ENCODE results near the gene GSTA2.

The GSTA2 gene

GRCh38 chr6:52739134-52739533 lies 24.1 kb downstream of the GSTA2 start:
- no peaks in the 10 kb centered on the region for H3K4me1 ChIP-seq (ENCODE audit: control insufficient read depth, insufficient read depth, low read length, poor library complexity, severe bottlenecking)
- no CpG with 5 or more reads among the region's 2 CpGs for WGBS, 2 experiments (ENCODE audit: insufficient coverage in 2 of 2)
- no peaks in the 10 kb centered on the region for H3K36me3 ChIP-seq (ENCODE audit: control insufficient read depth, insufficient read depth, low read length)
- H3K27ac ChIP-seq (ENCODE audit: low read depth, low read length, severe bottlenecking), result no peak overlapping the region
- H3K9me3 ChIP-seq (ENCODE audit: control insufficient read depth, low read length), result no peaks in the 10 kb centered on the region
- no peak overlapping the region for H3K4me3 ChIP-seq (ENCODE audit: extremely low read depth, insufficient read depth, low read length, poor library complexity, severe bottlenecking)

- Histone ChIP-seq H3K9me3 (ENCODE audit: control insufficient read depth, low read length) (no peaks in the 10 kb centered on the region), H3K27ac (ENCODE audit: low read depth, low read length, severe bottlenecking) (no peak overlapping the region), H3K4me3 (ENCODE audit: extremely low read depth, insufficient read depth, low read length, poor library complexity, severe bottlenecking) (no peak overlapping the region), H3K36me3 (ENCODE audit: control insufficient read depth, insufficient read depth, low read length) (no peaks in the 10 kb centered on the region), H3K4me1 (ENCODE audit: control insufficient read depth, insufficient read depth, low read length, poor library complexity, severe bottlenecking) (no peaks in the 10 kb centered on the region)
- 63 to 67% methylated on average over 1 of the region's 1 CpG for WGBS, 2 experiments (ENCODE audit: insufficient coverage in 2 of 2)
Measured at GRCh38 chr6:52736145-52736544, 27.1 kb downstream of the GSTA2 start.

GRCh38 chr6:52735071-52735470 lies 28.2 kb downstream of the GSTA2 start:
- no peaks in the 10 kb centered on the region for H3K4me1 ChIP-seq (ENCODE audit: control insufficient read depth, insufficient read depth, low read length, poor library complexity, severe bottlenecking)
- no peaks in the 10 kb centered on the region for H3K9me3 ChIP-seq (ENCODE audit: control insufficient read depth, low read length)
- H3K27ac ChIP-seq (ENCODE audit: low read depth, low read length, severe bottlenecking), result no peak overlapping the region
- H3K36me3 ChIP-seq (ENCODE audit: control insufficient read depth, insufficient read depth, low read length), result no peaks in the 10 kb centered on the region
- H3K4me3 ChIP-seq (ENCODE audit: extremely low read depth, insufficient read depth, low read length, poor library complexity, severe bottlenecking), result no peak overlapping the region
- WGBS, 2 experiments (ENCODE audit: insufficient coverage in 2 of 2), result 93 to 95% methylated on average over 6 of the region's 6 CpGs

GRCh38 chr6:52734072-52734471 lies 29.2 kb downstream of the GSTA2 start:
- no peak overlapping the region for H3K27ac ChIP-seq (ENCODE audit: low read depth, low read length, severe bottlenecking)
- no peaks in the 10 kb centered on the region for H3K36me3 ChIP-seq (ENCODE audit: control insufficient read depth, insufficient read depth, low read length)
- H3K9me3 ChIP-seq (ENCODE audit: control insufficient read depth, low read length), result no peaks in the 10 kb centered on the region
- H3K4me3 ChIP-seq (ENCODE audit: extremely low read depth, insufficient read depth, low read length, poor library complexity, severe bottlenecking), result no peak overlapping the region
- no peaks in the 10 kb centered on the region for H3K4me1 ChIP-seq (ENCODE audit: control insufficient read depth, insufficient read depth, low read length, poor library complexity, severe bottlenecking)
- 91 to 100% methylated on average over 2 of the region's 3 CpGs for WGBS, 2 experiments (ENCODE audit: insufficient coverage in 2 of 2)

- Histone ChIP-seq H3K9me3 (ENCODE audit: control insufficient read depth, low read length) (no peaks in the 10 kb centered on the region), H3K27ac (ENCODE audit: low read depth, low read length, severe bottlenecking) (no peak overlapping the region), H3K36me3 (ENCODE audit: control insufficient read depth, insufficient read depth, low read length) (no peaks in the 10 kb centered on the region), H3K4me3 (ENCODE audit: extremely low read depth, insufficient read depth, low read length, poor library complexity, severe bottlenecking) (no peak overlapping the region), H3K4me1 (ENCODE audit: control insufficient read depth, insufficient read depth, low read length, poor library complexity, severe bottlenecking) (no peaks in the 10 kb centered on the region)
- WGBS, 2 experiments (ENCODE audit: insufficient coverage in 2 of 2), result 78 to 100% methylated on average over 1 of the region's 1 CpG
Measured at GRCh38 chr6:52733172-52733571, 30.1 kb downstream of the GSTA2 start.

GRCh38 chr6:52731719-52732118 lies 31.6 kb downstream of the GSTA2 start:
- no peaks in the 10 kb centered on the region for H3K4me1 ChIP-seq (ENCODE audit: control insufficient read depth, insufficient read depth, low read length, poor library complexity, severe bottlenecking)
- no peaks in the 10 kb centered on the region for H3K36me3 ChIP-seq (ENCODE audit: control insufficient read depth, insufficient read depth, low read length)
- 45 to 50% methylated on average over 2 of the region's 6 CpGs for WGBS, 2 experiments (ENCODE audit: insufficient coverage in 2 of 2)
- no peaks in the 10 kb centered on the region for H3K9me3 ChIP-seq (ENCODE audit: control insufficient read depth, low read length)
- no peak overlapping the region for H3K4me3 ChIP-seq (ENCODE audit: extremely low read depth, insufficient read depth, low read length, poor library complexity, severe bottlenecking)
- no peak overlapping the region for H3K27ac ChIP-seq (ENCODE audit: low read depth, low read length, severe bottlenecking)

- 75 to 86% methylated on average over 1 of the region's 1 CpG for WGBS, 2 experiments (ENCODE audit: insufficient coverage in 2 of 2)
- H3K4me1 ChIP-seq (ENCODE audit: control insufficient read depth, insufficient read depth, low read length, poor library complexity, severe bottlenecking), result peaks cover 4% of the 10 kb centered on the region
- no peaks in the 10 kb centered on the region for H3K36me3 ChIP-seq (ENCODE audit: control insufficient read depth, insufficient read depth, low read length)
- no peaks in the 10 kb centered on the region for H3K9me3 ChIP-seq (ENCODE audit: control insufficient read depth, low read length)
- H3K4me3 ChIP-seq (ENCODE audit: extremely low read depth, insufficient read depth, low read length, poor library complexity, severe bottlenecking), result no peak overlapping the region
- H3K27ac ChIP-seq (ENCODE audit: low read depth, low read length, severe bottlenecking), result no peak overlapping the region
Measured at GRCh38 chr6:52729576-52729975, 33.7 kb downstream of the GSTA2 start.

GRCh38 chr6:52728394-52728793 lies 34.9 kb downstream of the GSTA2 start:
- H3K36me3 ChIP-seq (ENCODE audit: control insufficient read depth, insufficient read depth, low read length), result no peaks in the 10 kb centered on the region
- 89% methylated on average over 1 to 3 of the region's 3 CpGs for WGBS, 2 experiments (ENCODE audit: insufficient coverage in 2 of 2)
- peaks cover 4% of the 10 kb centered on the region for H3K4me1 ChIP-seq (ENCODE audit: control insufficient read depth, insufficient read depth, low read length, poor library complexity, severe bottlenecking)
- no peak overlapping the region for H3K4me3 ChIP-seq (ENCODE audit: extremely low read depth, insufficient read depth, low read length, poor library complexity, severe bottlenecking)
- H3K27ac ChIP-seq (ENCODE audit: low read depth, low read length, severe bottlenecking), result no peak overlapping the region
- H3K9me3 ChIP-seq (ENCODE audit: control insufficient read depth, low read length), result no peaks in the 10 kb centered on the region

GRCh38 chr6:52727908-52728307 lies 35.4 kb downstream of the GSTA2 start:
- 78 to 85% methylated on average over 1 of the region's 2 CpGs for WGBS, 2 experiments (ENCODE audit: insufficient coverage in 2 of 2)
- Histone ChIP-seq H3K36me3 (ENCODE audit: control insufficient read depth, insufficient read depth, low read length) (no peaks in the 10 kb centered on the region), H3K9me3 (ENCODE audit: control insufficient read depth, low read length) (no peaks in the 10 kb centered on the region), H3K27ac (ENCODE audit: low read depth, low read length, severe bottlenecking) (no peak overlapping the region), H3K4me3 (ENCODE audit: extremely low read depth, insufficient read depth, low read length, poor library complexity, severe bottlenecking) (no peak overlapping the region), H3K4me1 (ENCODE audit: control insufficient read depth, insufficient read depth, low read length, poor library complexity, severe bottlenecking) (peaks cover 4% of the 10 kb centered on the region)

- WGBS, 2 experiments (ENCODE audit: insufficient coverage in 2 of 2), result 87 to 96% methylated on average over 3 to 10 of the region's 15 CpGs
- Histone ChIP-seq H3K4me1 (ENCODE audit: control insufficient read depth, insufficient read depth, low read length, poor library complexity, severe bottlenecking) (peaks cover 4% of the 10 kb centered on the region), H3K27ac (ENCODE audit: low read depth, low read length, severe bottlenecking) (no peak overlapping the region), H3K9me3 (ENCODE audit: control insufficient read depth, low read length) (no peaks in the 10 kb centered on the region), H3K4me3 (ENCODE audit: extremely low read depth, insufficient read depth, low read length, poor library complexity, severe bottlenecking) (no peak overlapping the region), H3K36me3 (ENCODE audit: control insufficient read depth, insufficient read depth, low read length) (no peaks in the 10 kb centered on the region)
Measured at GRCh38 chr6:52726741-52727535, 36.3 kb downstream of the GSTA2 start.

GRCh38 chr6:52726193-52726542 lies 37.1 kb downstream of the GSTA2 start:
- peaks cover 4% of the 10 kb centered on the region for H3K4me1 ChIP-seq (ENCODE audit: control insufficient read depth, insufficient read depth, low read length, poor library complexity, severe bottlenecking)
- H3K9me3 ChIP-seq (ENCODE audit: control insufficient read depth, low read length), result no peaks in the 10 kb centered on the region
- H3K36me3 ChIP-seq (ENCODE audit: control insufficient read depth, insufficient read depth, low read length), result no peaks in the 10 kb centered on the region
- WGBS, 2 experiments (ENCODE audit: insufficient coverage in 2 of 2), result 100% methylated on average over 1 of the region's 2 CpGs; no CpG with 5 or more reads in 1 of the 2 experiments
- H3K4me3 ChIP-seq (ENCODE audit: extremely low read depth, insufficient read depth, low read length, poor library complexity, severe bottlenecking), result no peak overlapping the region
- H3K27ac ChIP-seq (ENCODE audit: low read depth, low read length, severe bottlenecking), result no peak overlapping the region

Data from mesodermal cell (in vitro differentiated cells).